AG04450 (cell line): ENCODE measurements around the gene GRIPAP1. TPM values are rescaled to one million over a fixed set of nuclear protein-coding genes. Genes with fewer than 3 reads are reported as not detected.

ENCODE experiments used
- CTCF ChIA-PET: fragments of 300-600, 350-600 bp; formaldehyde crosslinking; extraction: SDS; loops from one replicate; lab custom pipeline; 2022; ENCODE audit warnings: antibody characterized with exemption, inconsistent platforms; lab: Charles Lee
- POLR2A ChIA-PET: fragments of 350-600 bp; formaldehyde crosslinking; extraction: SDS; loops from one replicate; lab custom pipeline; 2021; ENCODE audit warnings: antibody characterized with exemption, inconsistent platforms; lab: Yijun Ruan, JAX
- DNase-seq: peaks from one replicate; pipeline ENCODE4 v3.0.0-alpha.2; 2011; ENCODE audit warnings: low read depth, low spot score
- H3K27ac ChIP-seq: one replicate; pipeline ENCODE4 v1.5.1; 2012; ENCODE audit warnings: low read depth, low read length, control low read depth
- H3K27me3 ChIP-seq: one replicate; pipeline ENCODE4 v1.6.0; 2012; ENCODE audit warnings: low read length; ENCODE audit not compliant: control insufficient read depth, insufficient read depth
- H3K4me3 ChIP-seq: 2 replicates; pipeline ENCODE4 v1.5.1; 2011; ENCODE audit warnings: mild to moderate bottlenecking, low read depth, low read length, control low read depth
- H3K9me3 ChIP-seq: 2 replicates; pipeline ENCODE4 v1.5.1; 2012; ENCODE audit warnings: low read length; ENCODE audit not compliant: control insufficient read depth, insufficient read depth
- polyA plus RNA-seq: library from polyadenylated mRNA; depleted of rRNA; stranded (reverse); fragments of >200 nt; gene quantifications from 2 replicates; pipeline ENCODE4 v1.2.3, GENCODE V29; 2011
- TF ChIP-seq, protein P1 (sequence below): IDR thresholded peaks from 2 replicates; pipeline ENCODE4 v1.5.1; 2011; ENCODE audit warnings: low read depth, low read length, control low read depth, inconsistent platforms

The GRIPAP1 gene
- polyA plus RNA-seq, 1 experiment = 24.3 TPM

DNA sequence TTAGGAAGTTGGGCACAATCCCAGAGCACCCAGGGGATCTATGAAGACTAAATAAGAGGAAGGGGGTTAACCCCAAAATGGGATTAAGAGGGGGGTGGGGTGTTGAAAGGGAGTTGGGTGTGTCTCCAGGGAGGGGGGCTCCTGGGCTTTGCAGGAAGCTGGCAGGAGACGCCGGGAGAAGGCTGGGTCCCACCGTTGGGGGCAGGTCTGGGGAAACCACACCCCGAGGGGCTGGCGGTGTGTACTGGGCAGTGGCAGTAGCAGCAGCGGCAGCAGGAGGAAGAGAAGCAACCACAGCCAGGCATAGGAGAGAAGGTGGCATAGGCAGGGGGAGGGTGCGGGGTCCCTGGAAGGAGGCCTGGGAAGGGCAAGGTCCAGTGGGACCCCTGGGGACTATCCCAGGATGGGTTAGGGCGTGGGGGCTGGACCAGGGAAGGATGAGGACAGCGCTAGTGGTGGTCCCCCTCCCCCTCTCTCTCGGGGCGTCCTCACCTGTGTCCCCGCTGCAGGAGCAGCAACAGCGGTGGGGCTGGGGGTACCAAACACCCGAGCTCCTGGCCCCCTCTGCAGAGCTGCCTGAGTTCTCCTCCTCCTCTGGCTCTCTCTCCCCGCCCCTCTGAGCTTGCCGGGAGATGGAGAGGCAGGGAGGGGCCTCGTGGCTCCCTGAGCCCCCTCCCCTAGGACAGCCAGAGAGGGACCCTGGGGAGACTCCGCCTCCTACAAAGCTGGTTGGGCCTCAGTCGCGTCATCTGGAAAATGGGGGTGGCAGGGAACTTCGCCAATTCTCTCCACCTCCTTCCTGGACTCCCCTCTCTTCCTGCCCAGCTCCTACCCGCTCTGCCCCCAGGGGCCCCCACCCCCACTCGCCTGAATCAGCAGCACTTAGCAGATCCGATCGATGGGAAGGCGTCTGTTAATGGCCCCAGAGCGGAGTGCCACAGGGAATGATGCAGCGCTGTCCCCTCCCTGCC is 30.5 kb downstream of the GRIPAP1 start, which contains the start of gene KCND1:
KCND1 (minus strand) TSS at position 596 of the 971 bp plus-strand sequence. CDS start 1,573 bp downstream, outside the sequence.
- CTCF ChIA-PET = interaction anchor here (0.6 to 1.9 kb wide), 3 partner anchors 12 to 180 kb away, joined by 3 to 12 read pairs (median 4); partner anchors contain the start of gene TFE3
- POLR2A ChIA-PET = interaction anchor here (0.6 to 3.1 kb wide), 3 partner anchors 13 to 122 kb away, joined by 3 to 9 read pairs (median 8); partner anchors contain the start of gene TFE3
- no peak for DNase-seq

DNA sequence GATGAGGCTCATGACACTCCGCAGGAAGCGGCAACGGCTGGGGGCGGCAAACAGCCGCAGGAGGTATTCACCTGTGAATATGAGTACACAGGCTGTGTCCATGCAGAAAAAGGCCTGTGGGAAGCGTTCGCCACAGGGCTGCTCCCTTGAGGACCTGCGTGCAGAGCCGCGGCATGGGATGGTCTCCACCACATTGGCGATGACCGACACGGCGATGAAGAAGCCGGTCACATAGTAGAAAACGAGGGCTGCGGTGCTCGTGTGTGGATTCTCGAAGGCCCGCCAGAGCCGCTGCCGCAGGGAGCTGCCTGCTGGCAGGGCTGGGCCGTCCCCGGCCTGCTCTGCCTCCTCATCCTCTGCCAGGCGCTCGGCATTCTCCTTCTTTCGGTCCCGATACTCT is 32.6 kb downstream of the GRIPAP1 start:
- H3K4me3 ChIP-seq = no peak overlapping the region
- ChIA-PET POLR2A (no interaction called here), CTCF (no interaction called here)
- no peaks in the 10 kb centered on the region; the same call in 1 of the 2 replicates for H3K9me3 ChIP-seq
- TF ChIP-seq, protein P1, sequence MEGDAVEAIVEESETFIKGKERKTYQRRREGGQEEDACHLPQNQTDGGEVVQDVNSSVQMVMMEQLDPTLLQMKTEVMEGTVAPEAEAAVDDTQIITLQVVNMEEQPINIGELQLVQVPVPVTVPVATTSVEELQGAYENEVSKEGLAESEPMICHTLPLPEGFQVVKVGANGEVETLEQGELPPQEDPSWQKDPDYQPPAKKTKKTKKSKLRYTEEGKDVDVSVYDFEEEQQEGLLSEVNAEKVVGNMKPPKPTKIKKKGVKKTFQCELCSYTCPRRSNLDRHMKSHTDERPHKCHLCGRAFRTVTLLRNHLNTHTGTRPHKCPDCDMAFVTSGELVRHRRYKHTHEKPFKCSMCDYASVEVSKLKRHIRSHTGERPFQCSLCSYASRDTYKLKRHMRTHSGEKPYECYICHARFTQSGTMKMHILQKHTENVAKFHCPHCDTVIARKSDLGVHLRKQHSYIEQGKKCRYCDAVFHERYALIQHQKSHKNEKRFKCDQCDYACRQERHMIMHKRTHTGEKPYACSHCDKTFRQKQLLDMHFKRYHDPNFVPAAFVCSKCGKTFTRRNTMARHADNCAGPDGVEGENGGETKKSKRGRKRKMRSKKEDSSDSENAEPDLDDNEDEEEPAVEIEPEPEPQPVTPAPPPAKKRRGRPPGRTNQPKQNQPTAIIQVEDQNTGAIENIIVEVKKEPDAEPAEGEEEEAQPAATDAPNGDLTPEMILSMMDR = no peak
- no peak overlapping the region for H3K27ac ChIP-seq
- H3K27me3 ChIP-seq = no peaks in the 10 kb centered on the region
- DNase-seq = no peak

More for the DNA sequence above, 30.5 kb downstream of the GRIPAP1 start, which contains the start of gene KCND1:
- Histone ChIP-seq H3K9me3 (no peaks in the 10 kb centered on the region; the same call in 1 of the 2 replicates), H3K27me3 (no peaks in the 10 kb centered on the region), H3K4me3 (peak within 1 kb of the TSS; percentile 53), H3K27ac (no peak within 1 kb of the TSS)
- TF ChIP-seq, protein P1 = no peak

DNA sequence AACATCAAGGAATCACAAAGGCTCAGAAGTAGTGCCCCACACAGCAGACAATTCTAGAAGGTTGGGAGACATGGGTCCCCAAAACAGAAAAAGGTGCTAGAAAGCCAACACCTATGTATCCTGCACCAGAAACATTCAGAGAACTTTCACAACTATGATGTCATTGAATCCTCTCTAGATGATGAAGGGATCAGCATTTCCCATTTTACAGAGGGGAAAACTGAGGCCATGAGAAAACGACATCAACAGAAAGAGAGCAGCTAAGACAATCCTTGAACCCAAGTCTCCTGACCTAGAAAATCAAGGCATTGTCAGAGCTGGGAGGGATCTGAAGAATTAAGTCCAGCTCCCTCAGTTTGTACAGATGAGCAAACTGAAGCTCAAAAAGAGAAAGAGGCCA is 33.7 kb downstream of the GRIPAP1 start:
- TF ChIP-seq, protein P1 = no peak
- Histone ChIP-seq H3K9me3 (no peaks in the 10 kb centered on the region; the same call in 1 of the 2 replicates), H3K27ac (no peak overlapping the region), H3K4me3 (no peak overlapping the region), H3K27me3 (no peaks in the 10 kb centered on the region)
- CTCF ChIA-PET = no interaction called here
- no peak for DNase-seq
- POLR2A ChIA-PET = no interaction called here

DNA sequence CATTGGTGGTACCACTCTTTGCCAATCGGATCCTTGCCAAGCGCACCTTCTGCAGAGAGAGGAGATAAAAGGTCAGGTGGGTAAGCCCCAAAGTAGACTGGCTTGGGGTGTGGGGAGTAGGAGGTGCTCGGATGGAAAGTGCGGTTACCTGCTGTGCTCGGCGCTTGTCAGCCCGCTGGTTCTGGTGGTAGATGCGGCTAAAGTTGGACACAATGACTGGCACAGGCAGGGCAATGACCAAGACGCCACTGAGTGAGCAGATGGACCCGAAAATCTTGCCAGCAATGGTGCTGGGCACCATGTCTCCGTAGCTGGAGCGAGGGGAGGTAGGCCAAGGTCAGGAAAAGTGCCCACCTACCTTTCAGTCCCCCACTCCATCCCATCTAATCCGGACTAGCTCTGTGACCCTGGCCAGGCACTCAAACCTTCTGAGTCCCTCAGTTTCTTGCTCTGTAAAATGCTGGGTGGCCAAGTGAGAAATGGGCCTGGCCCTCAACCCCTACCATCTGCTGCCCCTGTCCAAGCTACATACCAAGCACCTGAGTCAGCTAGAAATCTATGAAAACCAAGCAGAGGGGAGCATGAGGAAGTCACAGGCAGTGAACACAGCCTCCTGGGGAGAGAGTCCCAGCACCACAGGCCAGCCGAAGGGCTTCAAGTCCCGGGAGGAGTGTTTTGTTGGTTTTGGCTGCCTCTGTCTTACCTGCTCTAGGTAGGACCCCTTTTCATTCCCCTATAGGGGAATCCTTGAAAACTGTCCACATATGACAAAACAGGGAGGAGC is 35.1 kb downstream of the GRIPAP1 start:
- peak overlapping the region; percentile 39 for H3K27ac ChIP-seq
- POLR2A ChIA-PET = interaction anchor here (0.6 to 0.9 kb wide), 4 partner anchors 8 to 107 kb away, joined by 3 to 4 read pairs (median 4); partner anchors contain the start of genes PQBP1, PRAF2 and TIMM17B
- no peaks in the 10 kb centered on the region for H3K27me3 ChIP-seq
- no peaks in the 10 kb centered on the region; the same call in 1 of the 2 replicates for H3K9me3 ChIP-seq
- CTCF ChIA-PET = no interaction called here
- no peak overlapping the region for H3K4me3 ChIP-seq
- DNase-seq = no peak
- TF ChIP-seq, protein P1 = no peak
